Stimulated activated CD4-positive, alpha-beta T cell treated with anti-CD3 and anti-CD28 coated beads, Interleukin-12 subunit alpha, Interleukin-12 subunit beta, amount 100 ng/mL, for 24 hours (primary cell): Measurements from ENCODE around the gene ADM5.

ENCODE experiments used
- DNase-seq, 2 experiments: peaks; one replicate each; pipeline ENCODE4 v3.0.0-alpha.2; 2020; ENCODE audit warnings: low read depth in 2 of 2

ADM5 gene

DNA sequence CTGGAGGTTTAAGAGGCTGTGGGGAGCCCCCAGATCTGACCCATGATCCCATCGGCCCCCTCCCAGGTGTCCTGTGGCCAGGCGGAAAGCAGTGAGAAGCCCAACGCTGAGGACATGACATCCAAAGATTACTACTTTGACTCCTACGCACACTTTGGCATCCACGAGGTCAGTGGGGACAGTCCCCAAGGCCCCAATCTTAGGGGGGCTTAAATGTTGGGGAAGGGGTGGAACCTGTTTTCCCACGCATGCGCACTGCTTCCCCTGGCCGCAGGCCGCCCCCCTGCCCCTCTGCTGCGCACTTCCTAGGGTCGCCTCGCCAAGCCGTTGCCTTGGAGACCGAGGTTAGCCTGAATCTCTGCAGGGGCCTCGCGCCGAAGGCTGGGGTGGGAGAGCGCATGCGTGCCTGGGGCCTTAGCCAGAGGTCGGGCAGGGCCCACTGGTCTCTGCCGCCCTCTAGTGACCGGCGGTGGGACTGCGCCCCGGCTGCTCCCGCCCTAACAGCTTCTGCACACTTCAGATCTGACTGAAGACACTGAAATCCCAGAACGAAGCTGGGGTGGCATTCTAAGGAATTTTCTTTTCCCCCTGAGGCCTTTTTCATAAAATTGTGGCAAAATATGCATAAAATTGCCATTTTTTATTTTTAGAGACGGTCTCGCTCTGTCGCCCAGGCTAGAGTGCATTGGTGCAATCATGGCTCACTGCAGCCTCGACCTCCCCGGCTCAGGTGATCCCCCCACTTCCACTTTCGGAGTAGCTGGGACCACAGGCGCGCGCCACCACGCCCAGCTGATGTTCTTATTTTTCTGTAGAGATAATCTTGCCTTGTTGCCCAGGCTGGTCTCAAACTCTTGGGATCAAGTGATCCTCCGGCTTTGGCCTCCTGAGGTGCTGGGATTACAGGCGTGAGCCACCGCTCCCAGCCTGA, 8.7 kb upstream of the ADM5 start:
- peak; percentile 81 to 95 for DNase-seq

DNA sequence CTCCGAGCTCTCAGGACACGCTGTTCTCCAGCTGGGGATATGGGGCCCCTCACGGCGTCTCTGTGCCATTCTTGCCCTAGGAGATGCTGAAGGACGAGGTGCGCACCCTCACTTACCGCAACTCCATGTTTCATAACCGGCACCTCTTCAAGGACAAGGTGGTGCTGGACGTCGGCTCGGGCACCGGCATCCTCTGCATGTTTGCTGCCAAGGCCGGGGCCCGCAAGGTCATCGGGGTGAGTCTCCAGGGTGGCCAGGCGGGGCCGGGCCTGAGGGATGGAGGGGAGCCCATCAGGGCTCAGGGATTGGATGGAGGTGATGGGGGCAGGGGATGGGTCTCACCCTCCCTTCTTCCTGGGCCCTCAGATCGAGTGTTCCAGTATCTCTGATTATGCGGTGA, 7.6 kb upstream of the ADM5 start:
- no peak for DNase-seq

DNA sequence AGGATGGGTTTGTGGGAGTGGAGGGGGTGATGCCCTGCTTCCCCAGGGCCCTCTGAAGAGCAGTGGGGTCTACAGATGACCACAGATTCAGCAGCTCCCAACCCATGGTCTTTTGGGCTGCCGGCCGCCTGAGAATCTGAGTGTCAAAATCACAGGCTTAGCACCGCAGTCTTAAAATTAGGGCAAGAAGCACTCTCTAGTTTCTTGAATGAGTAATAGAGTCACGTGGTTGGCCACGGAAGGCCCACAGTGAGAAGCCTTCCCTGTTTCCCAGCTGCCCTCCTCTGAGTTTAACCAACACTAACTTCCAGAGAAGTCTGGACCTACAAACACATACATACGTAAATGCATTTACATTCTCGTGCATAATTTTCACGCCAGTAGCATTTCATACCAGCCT, 7.1 kb upstream of the ADM5 start:
- DNase-seq = no peak

DNA sequence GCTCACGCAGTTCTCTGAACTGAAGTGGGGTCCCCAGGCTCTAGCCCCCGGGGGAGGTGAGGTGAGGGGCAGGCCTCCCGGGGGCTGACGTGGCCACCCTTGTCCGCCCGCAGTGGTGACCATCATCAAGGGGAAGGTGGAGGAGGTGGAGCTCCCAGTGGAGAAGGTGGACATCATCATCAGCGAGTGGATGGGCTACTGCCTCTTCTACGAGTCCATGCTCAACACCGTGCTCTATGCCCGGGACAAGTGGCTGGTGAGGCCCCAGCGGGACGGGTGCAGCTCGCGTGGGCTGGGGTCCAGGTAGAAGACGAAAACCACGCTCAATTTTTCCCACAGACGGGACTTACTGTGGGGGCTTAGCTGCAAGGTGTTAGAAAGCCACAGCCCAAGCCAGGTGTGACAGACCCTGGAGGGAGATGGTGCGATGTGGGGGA, 5.6 kb upstream of the ADM5 start:
- DNase-seq = no peak

- no peak for DNase-seq
Measured at GRCh38 chr19:49684251-49684982, 5.0 kb upstream of the ADM5 start.

GRCh38 chr19:49684983-49685553, 4.3 kb upstream of the ADM5 start:
- no peak for DNase-seq

DNA sequence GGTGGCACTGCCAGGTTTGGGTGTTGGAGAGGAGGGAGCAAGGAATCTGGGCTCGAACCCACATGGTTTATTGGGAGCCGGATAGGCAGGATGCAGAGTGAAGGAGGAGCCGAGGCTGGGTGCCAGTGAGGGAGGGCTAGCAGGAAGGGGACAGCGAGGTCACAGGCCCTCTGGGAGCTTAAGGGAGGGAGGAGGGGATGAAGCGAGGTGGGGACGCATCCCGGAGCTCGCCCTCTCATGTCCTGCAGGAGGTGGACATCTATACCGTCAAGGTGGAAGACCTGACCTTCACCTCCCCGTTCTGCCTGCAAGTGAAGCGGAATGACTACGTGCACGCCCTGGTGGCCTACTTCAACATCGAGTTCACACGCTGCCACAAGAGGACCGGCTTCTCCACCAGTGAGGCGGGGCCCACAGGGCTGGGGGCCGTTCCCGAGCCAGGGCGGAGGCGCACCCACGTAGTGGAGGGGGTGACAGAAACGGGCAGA, 3.5 kb upstream of the ADM5 start:
- DNase-seq = no peak

DNA sequence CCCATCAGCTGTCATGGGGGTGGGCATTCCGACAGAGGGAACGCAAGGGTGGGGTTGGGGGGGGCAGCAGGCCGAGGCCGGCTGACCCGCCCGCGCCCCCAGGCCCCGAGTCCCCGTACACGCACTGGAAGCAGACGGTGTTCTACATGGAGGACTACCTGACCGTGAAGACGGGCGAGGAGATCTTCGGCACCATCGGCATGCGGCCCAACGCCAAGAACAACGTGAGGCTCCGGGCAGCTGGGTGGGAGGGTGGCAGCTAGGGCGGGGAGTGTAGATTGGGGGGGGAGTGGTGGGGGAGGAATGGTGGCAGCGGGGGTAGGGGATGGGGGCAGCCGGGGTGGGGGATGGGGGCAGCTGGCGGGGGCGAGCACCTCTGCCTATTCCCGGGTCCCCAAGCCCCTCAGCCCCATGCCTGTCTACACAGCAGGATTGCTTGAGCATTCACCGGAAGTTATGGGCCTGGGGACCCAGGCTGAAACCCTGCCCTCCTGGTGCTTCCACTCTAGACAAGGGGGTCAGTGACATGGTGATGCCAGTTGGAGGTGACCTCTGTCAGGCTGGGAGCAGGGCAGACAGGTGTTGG, 2.8 kb upstream of the ADM5 start:
- no peak for DNase-seq

DNA sequence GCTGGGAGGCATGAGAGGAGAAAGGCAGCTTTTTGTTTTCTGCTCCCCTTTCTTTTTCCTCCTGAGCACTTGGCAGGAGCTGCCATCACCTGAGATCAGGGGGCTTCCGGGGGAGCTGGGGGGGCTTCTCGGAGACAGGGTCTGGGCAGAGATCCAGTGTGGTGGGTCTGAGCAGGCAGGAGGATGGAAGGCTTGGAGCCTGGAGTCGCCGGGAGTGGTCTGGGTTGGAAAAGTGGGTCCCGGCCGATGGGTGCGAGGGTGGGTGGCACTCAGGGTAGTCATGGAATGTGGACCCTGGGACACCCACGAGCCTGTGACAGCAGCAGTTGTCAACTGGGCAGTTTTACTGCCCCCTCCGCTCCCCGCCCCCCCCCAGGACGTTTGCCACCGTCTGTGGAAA, 2.2 kb upstream of the ADM5 start:
- DNase-seq = no peak

DNA sequence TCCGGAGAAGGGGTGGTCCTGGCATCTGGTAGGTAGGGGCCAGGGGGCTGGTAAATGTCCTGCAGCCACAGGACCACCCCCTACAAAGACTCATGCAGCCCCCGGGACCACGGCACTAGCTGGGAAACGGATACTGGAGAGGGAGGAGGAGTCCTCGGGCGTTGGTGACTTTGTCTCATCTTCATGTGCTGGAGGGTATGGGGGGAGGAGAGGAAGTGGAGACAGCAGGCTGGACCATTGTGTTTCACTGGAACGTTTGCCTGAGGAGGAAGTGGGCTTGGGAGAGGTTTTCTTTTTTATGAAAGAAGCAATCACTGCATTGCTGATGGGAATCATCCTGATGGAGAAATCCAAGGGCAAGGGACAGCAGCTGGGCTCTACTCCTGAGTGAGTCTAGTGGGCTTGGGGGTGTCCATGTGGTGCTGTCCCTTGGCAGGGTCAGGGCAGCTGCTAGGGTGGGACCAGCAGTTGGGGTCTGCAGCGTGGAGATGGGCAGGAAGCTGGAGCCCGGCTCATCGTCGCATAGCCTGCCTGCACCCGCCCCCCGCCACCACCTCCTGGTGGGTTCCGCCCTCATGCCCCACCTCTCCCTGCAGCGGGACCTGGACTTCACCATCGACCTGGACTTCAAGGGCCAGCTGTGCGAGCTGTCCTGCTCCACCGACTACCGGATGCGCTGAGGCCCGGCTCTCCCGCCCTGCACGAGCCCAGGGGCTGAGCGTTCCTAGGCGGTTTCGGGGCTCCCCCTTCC, 1.7 kb upstream of the ADM5 start:
- DNase-seq = no peak

DNA sequence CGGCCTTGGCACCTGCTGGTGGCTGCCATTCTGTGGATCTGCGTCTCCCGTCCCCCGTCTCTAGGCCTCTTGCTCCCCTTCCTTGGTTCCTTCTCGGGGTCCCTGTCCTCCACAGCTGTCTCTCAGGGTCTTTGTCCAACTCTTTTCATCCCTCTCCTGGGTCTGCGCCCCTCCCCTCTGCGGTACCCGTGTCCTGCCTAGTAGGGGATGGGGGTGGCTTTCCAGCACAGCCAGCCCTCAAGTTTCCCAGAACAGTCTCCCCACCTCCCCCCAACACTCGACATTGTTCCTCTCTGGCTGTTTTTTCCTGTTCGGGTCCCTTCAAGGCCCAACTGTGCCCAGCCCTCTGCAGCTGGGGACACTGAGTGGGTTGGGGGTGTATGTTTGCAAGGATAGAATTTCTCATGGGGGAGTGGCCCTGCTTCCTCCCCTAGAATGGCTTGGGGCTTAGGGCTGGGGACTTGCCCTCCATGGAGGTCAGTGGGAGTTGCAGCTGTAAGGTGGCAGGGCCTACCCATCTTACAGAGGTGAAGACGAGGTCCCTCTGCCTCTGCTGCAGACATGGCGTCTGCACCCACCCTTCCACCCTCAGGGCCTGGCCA, 762 bp upstream of the ADM5 start:
- DNase-seq = no peak

DNA sequence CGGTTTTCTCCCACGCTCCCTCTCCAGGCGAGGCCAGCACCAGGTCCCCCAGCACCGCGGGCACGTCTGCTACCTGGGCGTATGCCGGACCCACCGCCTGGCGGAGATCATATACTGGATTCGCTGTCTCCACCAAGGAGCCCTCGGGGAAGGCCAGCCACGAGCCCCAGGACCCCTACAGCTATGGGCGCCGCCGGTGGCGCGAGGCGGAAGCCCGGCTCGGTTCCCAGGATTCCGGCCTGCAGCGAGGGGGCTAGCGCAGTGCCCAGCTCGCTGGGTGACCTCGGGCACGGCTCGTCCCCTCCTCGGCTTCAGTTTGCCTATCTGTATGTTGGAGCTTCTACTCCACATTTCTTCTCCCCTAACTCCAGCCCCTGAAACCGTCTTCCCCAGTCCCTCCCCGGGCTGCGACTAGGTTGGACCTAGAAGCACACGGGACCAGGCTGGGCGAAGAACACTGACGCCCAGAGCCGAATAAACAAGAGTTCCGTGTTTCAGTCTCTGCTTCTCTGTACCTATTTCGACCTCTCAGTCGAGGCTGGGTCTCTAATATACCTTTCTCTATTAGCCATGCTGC, 773 bp downstream of the ADM5 start:
- DNase-seq = no peak

GRCh38 chr19:49690656-49691242, 1.4 kb downstream of the ADM5 start, which contains the start of gene CPT1C:
CPT1C (plus strand) TSS chr19:49691116; CDS start chr19:49692253, 1,137 bp downstream.
- DNase-seq = peak in 1 of 2 experiments; percentile 63

DNA sequence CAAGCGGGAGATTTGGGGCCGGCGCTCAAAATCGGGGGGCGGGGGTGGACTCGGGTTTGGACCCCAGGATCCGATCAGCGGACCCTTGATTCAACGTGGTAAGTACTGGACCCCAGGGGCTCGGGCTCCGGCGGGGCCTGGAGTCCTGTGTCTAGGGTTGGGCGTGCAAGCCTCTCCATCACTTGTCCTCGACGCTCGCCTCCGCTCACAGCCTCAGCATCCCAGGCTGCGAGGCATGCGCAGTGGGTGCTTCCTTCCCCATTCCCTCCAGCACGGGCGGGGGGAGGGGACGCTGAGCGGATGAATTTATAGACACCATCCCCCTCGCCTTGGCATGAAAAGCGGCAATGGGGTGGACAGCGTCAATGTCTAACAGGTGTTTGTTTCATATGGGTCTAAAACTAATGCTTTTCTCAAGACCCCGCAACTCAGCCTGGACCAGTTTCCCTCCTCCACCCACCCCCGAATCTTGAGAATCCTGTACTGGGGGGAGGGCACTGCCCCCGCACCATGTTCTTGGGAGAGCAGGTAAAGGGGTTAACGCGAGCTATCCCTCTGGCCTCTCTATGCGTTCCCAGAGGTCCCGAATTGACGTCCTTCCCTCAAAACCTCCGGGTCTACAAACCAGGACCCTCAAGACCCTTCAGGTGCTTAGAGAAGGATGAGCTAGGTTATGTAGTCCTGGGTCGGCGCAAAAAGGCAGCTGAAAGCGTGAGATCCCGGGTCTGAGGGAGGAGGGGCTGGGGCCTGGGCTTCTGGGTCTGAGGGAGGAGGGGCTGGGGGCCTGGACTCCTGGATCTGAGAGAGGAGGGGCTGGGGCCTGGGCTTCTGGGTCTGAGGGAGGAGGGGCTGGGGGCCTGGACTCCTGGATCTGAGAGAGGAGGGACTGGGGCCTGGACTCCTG, 2.1 kb downstream of the ADM5 start:
- DNase-seq = peak in 1 of 2 experiments; percentile 48

- DNase-seq = no peak
Measured at GRCh38 chr19:49692147-49692506, 2.7 kb downstream of the ADM5 start.

DNA sequence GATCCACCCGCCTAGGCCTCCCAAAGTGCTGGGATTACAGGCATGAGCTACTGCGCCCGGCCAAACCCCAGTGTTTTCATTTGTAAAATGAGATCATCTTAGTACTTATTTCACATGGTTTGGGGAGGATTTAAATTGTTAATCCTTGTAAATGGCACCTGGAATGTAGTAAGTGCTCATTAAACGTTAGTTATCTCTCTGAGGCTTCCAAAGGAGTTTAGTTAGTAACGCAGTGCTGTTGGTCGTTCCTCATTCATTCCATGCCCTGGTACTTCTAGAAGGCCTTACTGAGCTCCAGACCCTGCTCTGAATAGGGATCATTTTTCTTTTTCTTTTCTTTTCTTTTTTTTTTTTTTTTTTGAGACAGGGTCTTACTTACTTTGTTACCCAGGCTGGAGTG, 6.7 kb downstream of the ADM5 start:
- DNase-seq = no peak

- no peak for DNase-seq
Measured at GRCh38 chr19:49696865-49697264, 7.5 kb downstream of the ADM5 start.

- DNase-seq = no peak
Measured at GRCh38 chr19:49699364-49699763, 10.0 kb downstream of the ADM5 start.

DNA sequence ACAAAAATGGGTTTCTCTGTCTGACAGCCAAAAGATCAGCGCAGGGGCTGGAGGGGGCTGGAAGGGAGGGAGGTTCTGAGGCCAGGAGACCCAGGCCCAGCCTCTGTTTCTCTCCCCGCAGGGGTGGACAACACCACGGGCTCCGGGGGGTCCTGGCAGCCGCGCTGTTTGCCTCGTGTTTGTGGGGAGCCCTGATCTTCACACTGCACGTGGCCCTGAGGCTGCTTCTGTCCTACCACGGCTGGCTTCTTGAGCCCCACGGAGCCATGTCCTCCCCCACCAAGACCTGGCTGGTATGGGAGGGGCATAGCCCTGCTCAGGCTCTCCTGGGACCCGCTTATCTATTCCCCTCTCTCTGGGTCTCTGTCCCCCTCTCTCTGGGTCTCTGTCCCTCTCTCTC, 11.2 kb downstream of the ADM5 start:
- DNase-seq = no peak
